ENCODE data around the gene ZWILCH.

ZWILCH gene

DNA sequence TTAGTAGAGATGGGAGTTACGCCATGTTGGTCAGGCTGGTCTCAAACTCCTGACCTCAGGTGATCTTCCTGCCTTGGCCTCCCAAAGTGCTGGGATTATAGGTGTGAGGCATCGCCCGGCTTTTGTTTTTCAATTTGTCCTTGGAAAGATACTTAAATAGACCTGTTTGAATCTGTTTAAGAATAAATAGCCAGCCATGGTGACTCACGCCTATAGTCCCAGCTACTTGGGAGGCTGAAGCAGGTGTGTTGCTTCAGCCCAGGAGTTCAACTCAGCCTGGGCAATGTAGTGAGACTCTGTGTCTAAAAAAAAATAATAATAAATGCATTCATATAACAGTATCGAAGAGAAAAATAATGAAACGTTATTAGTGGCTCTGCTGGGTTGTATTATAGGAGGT lies 24.9 kb upstream of the ZWILCH start:
- Histone ChIP-seq H3K4me3 (ENCODE audit: low read depth, low read length) (no peak overlapping the region), H3K36me3 (peaks cover 20% of the 10 kb centered on the region), H3K27me3 (ENCODE audit: insufficient read depth, low read depth, severe bottlenecking) (no peaks in the 10 kb centered on the region), H3K9me3 (ENCODE audit: severe bottlenecking) (no peaks in the 10 kb centered on the region), H3K27ac (no peak overlapping the region)
- DNase-seq = no peak
- TF ChIP-seq, protein P1, sequence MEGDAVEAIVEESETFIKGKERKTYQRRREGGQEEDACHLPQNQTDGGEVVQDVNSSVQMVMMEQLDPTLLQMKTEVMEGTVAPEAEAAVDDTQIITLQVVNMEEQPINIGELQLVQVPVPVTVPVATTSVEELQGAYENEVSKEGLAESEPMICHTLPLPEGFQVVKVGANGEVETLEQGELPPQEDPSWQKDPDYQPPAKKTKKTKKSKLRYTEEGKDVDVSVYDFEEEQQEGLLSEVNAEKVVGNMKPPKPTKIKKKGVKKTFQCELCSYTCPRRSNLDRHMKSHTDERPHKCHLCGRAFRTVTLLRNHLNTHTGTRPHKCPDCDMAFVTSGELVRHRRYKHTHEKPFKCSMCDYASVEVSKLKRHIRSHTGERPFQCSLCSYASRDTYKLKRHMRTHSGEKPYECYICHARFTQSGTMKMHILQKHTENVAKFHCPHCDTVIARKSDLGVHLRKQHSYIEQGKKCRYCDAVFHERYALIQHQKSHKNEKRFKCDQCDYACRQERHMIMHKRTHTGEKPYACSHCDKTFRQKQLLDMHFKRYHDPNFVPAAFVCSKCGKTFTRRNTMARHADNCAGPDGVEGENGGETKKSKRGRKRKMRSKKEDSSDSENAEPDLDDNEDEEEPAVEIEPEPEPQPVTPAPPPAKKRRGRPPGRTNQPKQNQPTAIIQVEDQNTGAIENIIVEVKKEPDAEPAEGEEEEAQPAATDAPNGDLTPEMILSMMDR (IDR thresholded peaks at IDR 0.05; ENCODE audit: low read depth, low read length) = no peak

GRCh38 chr15:66481107-66481856 lies 23.8 kb upstream of the ZWILCH start:
- Histone ChIP-seq H3K27me3 (ENCODE audit: insufficient read depth, low read depth, severe bottlenecking) (no peaks in the 10 kb centered on the region), H3K27ac (no peak overlapping the region), H3K9me3 (ENCODE audit: severe bottlenecking) (no peaks in the 10 kb centered on the region), H3K36me3 (peaks cover 26% of the 10 kb centered on the region), H3K4me3 (ENCODE audit: low read depth, low read length) (no peak overlapping the region)
- no peak for DNase-seq
- TF ChIP-seq, protein P1 (IDR thresholded peaks at IDR 0.05; ENCODE audit: low read depth, low read length) = no peak

DNA sequence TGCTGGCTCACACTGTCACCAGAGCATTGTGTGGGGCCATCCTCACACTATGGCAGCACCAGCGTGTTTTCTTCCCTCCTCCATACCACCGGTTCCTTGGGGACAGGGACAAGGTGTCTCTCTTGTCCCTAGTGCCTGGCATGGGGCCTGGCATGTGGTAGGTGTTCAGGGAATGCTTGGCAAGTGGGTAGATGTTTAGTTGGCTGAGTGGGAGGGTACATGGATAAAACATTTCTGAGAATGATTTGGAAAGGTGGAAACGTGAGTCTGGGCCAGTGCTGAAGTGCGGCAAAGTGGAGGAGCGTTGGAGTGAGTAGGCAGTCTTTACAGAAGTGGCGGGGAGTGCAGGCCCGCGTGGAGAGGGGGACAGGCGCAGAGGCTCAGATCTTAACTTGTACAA lies 22.6 kb upstream of the ZWILCH start:
- Histone ChIP-seq H3K9me3 (ENCODE audit: severe bottlenecking) (no peaks in the 10 kb centered on the region), H3K36me3 (peaks cover 31% of the 10 kb centered on the region), H3K27ac (no peak overlapping the region), H3K4me3 (ENCODE audit: low read depth, low read length) (no peak overlapping the region), H3K27me3 (ENCODE audit: insufficient read depth, low read depth, severe bottlenecking) (no peaks in the 10 kb centered on the region)
- no peak for DNase-seq
- TF ChIP-seq, protein P1 (IDR thresholded peaks at IDR 0.05; ENCODE audit: low read depth, low read length) = no peak

GRCh38 chr15:66483131-66483566 lies 22.0 kb upstream of the ZWILCH start:
- no peak overlapping the region for H3K27ac ChIP-seq
- TF ChIP-seq, protein P1 (IDR thresholded peaks at IDR 0.05; ENCODE audit: low read depth, low read length) = no peak
- peaks cover 35% of the 10 kb centered on the region for H3K36me3 ChIP-seq
- no peak for DNase-seq
- H3K27me3 ChIP-seq (ENCODE audit: insufficient read depth, low read depth, severe bottlenecking) = no peaks in the 10 kb centered on the region
- no peak overlapping the region for H3K4me3 ChIP-seq (ENCODE audit: low read depth, low read length)
- H3K9me3 ChIP-seq (ENCODE audit: severe bottlenecking) = no peaks in the 10 kb centered on the region

- Histone ChIP-seq H3K4me3 (ENCODE audit: low read depth, low read length) (no peak overlapping the region), H3K27me3 (ENCODE audit: insufficient read depth, low read depth, severe bottlenecking) (no peaks in the 10 kb centered on the region), H3K27ac (no peak overlapping the region), H3K9me3 (ENCODE audit: severe bottlenecking) (no peaks in the 10 kb centered on the region), H3K36me3 (peaks cover 44% of the 10 kb centered on the region)
- no peak for DNase-seq
- TF ChIP-seq, protein P1 (IDR thresholded peaks at IDR 0.05; ENCODE audit: low read depth, low read length) = no peak
Observed at GRCh38 chr15:66484539-66485112, 20.5 kb upstream of the ZWILCH start.

Data from WERI-Rb-1 (cell line).